Smooth muscle cell (in vitro differentiated cells): ENCODE measurements around the gene FRMD4A. TPM values are rescaled to one million over a fixed set of nuclear protein-coding genes. Genes with fewer than 3 reads are reported as not detected.

Source experiments
- DNase-seq: peaks from one replicate; lab custom pipeline; 2025; ENCODE audit not compliant: unreplicated experiment; lab: John Stamatoyannopoulos, UW
- H2AFZ ChIP-seq: fragments of 200-600 bp; sonication (generic); 2 replicates; pipeline ENCODE4 v1.6.0; 2016; ENCODE audit warnings: antibody characterized with exemption, low read depth, mild to moderate bottlenecking
- H3F3A ChIP-seq: fragments of 200-600 bp; sonication (generic); 2 replicates; pipeline ENCODE4 v1.6.0; 2017; ENCODE audit warnings: antibody characterized with exemption, low read depth
- H3K27ac ChIP-seq: fragments of 200-600 bp; sonication (generic); 2 replicates; pipeline ENCODE4 v1.5.1; 2016; ENCODE audit warnings: low read depth, mild to moderate bottlenecking
- H3K27me3 ChIP-seq: fragments of 200-600 bp; sonication (generic); 2 replicates; pipeline ENCODE4 v1.6.1; 2016; ENCODE audit warnings: low read depth, mild to moderate bottlenecking
- H3K36me3 ChIP-seq: fragments of 200-600 bp; sonication (generic); 2 replicates; pipeline ENCODE4 v1.5.1; 2016; ENCODE audit warnings: low read depth
- H3K4me1 ChIP-seq: fragments of 200-600 bp; sonication (generic); 2 replicates; pipeline ENCODE4 v1.5.1; 2016; ENCODE audit warnings: low read depth
- H3K4me2 ChIP-seq: fragments of 200-600 bp; sonication (generic); 2 replicates; pipeline ENCODE4 v1.6.0; 2016; ENCODE audit warnings: mild to moderate bottlenecking
- H3K4me3 ChIP-seq: fragments of 200-600 bp; sonication (generic); 2 replicates; pipeline ENCODE4 v1.5.1; 2016; ENCODE audit warnings: mild to moderate bottlenecking
- H3K79me2 ChIP-seq: fragments of 200-600 bp; sonication (generic); 2 replicates; pipeline ENCODE4 v1.6.0; 2016; ENCODE audit warnings: low read depth, mild to moderate bottlenecking
- H3K9ac ChIP-seq: fragments of 200-600 bp; sonication (generic); 2 replicates; pipeline ENCODE4 v1.6.0; 2016; ENCODE audit warnings: low read depth
- H3K9me3 ChIP-seq: fragments of 200-600 bp; sonication (generic); replicated peaks from 2 replicates; pipeline ENCODE4 v1.5.1; 2016; ENCODE audit warnings: low read depth
- H4K20me1 ChIP-seq: fragments of 200-600 bp; sonication (generic); 2 replicates; pipeline ENCODE4 v1.6.0; 2016; ENCODE audit warnings: low read depth
- CTCF ChIP-seq: fragments of 200-600 bp; sonication (generic); IDR thresholded peaks from 2 replicates; pipeline ENCODE4 v1.5.1; 2017; ENCODE audit warnings: borderline replicate concordance, mild to moderate bottlenecking, antibody characterized with exemption; ENCODE audit not compliant: insufficient read depth, poor library complexity, severe bottlenecking
- whole genome bisulfite sequencing: methylation state at CpG from one replicate; pipeline ENCODE4 v1.1.7; 2016; ENCODE audit warnings: low lambda C conversion rate; 5-methylcytosine and 5-hydroxymethylcytosine counted together
- polyA plus RNA-seq: library from polyadenylated mRNA; unstranded; fragments of >200 nt; fragmentation: Nextera tagmentation; extraction: Ambion mirVana; gene quantifications from 2 replicates; pipeline ENCODE4 v1.2.1, GENCODE V29; 2016
- total RNA-seq: library from RNA; depleted of rRNA; stranded (reverse); fragments of >200 nt; gene quantifications from 2 replicates; pipeline ENCODE4 v1.2.3, GENCODE V29; 2014

Gene FRMD4A
- total and polyA plus RNA-seq, 2 experiments from 2014 or later: 3.0 to 5.4 TPM

- no peak for TF ChIP-seq CTCF
- Histone ChIP-seq H3K79me2 (no peaks in the 10 kb centered on the region), H3K4me1 (peaks cover 9% of the 10 kb centered on the region), H3K27me3 (no peaks in the 10 kb centered on the region), H3F3A (no peaks in the 10 kb centered on the region), H3K9ac (no peak overlapping the region), H3K27ac (no peak overlapping the region), H3K36me3 (no peaks in the 10 kb centered on the region), H4K20me1 (no peaks in the 10 kb centered on the region), H3K4me2 (no peak overlapping the region), H3K9me3 (no peaks in the 10 kb centered on the region), H2AFZ (no peak overlapping the region), H3K4me3 (no peak overlapping the region)
- no peak for DNase-seq
- 95% methylated on average over 21 of the region's 21 CpGs for WGBS
Measured at GRCh38 chr10:13693783-13694700, 636.7 kb downstream of the FRMD4A start.

- H3K4me2 ChIP-seq: no peak overlapping the region
- 75% methylated on average over 10 of the region's 10 CpGs for WGBS
- no peak overlapping the region for H3K4me3 ChIP-seq
- H3K27ac ChIP-seq: no peak overlapping the region
- no peak overlapping the region for H2AFZ ChIP-seq
- H3K79me2 ChIP-seq: no peaks in the 10 kb centered on the region
- DNase-seq: no peak
- H4K20me1 ChIP-seq: no peaks in the 10 kb centered on the region
- no peak for TF ChIP-seq CTCF
- no peaks in the 10 kb centered on the region for H3K36me3 ChIP-seq
- H3K9ac ChIP-seq: no peak overlapping the region
- H3K27me3 ChIP-seq: no peaks in the 10 kb centered on the region
- H3K4me1 ChIP-seq: peaks cover 9% of the 10 kb centered on the region
- H3F3A ChIP-seq: no peaks in the 10 kb centered on the region
- no peaks in the 10 kb centered on the region for H3K9me3 ChIP-seq
Measured at GRCh38 chr10:13690281-13690825, 640.4 kb downstream of the FRMD4A start.

GRCh38 chr10:13686331-13686752 is 644.4 kb downstream of the FRMD4A start:
- Histone ChIP-seq H3K4me3 (no peak overlapping the region), H3K4me2 (no peak overlapping the region), H2AFZ (no peak overlapping the region), H3K36me3 (no peaks in the 10 kb centered on the region), H3F3A (no peaks in the 10 kb centered on the region), H3K27me3 (no peaks in the 10 kb centered on the region), H3K79me2 (no peaks in the 10 kb centered on the region), H3K9me3 (no peaks in the 10 kb centered on the region), H3K27ac (no peak overlapping the region), H3K9ac (no peak overlapping the region), H3K4me1 (peaks cover 13% of the 10 kb centered on the region), H4K20me1 (no peaks in the 10 kb centered on the region)
- DNase-seq: no peak
- TF ChIP-seq CTCF: no peak
- 94% methylated on average over 5 of the region's 5 CpGs for WGBS
